ENCODE results near the gene DNAJC27.

GRCh38 chr2:24926220-24926601 is 45.5 kb downstream of the DNAJC27 start:
- no peak for TF ChIP-seq CTCF (IDR thresholded peaks at IDR 0.05)
- TF ChIP-seq POLR2AphosphoS5 (IDR thresholded peaks at IDR 0.05): no peak

Data from transverse colon (tissue), 4 donors.